Neuron (in vitro differentiated cells): ENCODE measurements around the gene LOX.

ENCODE experiments used
- H2AFZ ChIP-seq: one replicate; pipeline ENCODE4 v1.6.1; 2013; ENCODE audit warnings: low read depth, mild to moderate bottlenecking, inconsistent platforms, low read length, moderate library complexity
- H3K27me3 ChIP-seq: one replicate; pipeline ENCODE4 v1.6.1; 2013; ENCODE audit warnings: low read length; ENCODE audit not compliant: insufficient read depth
- H3K36me3 ChIP-seq: one replicate; pipeline ENCODE4 v1.6.1; 2013; ENCODE audit warnings: low read length; ENCODE audit not compliant: insufficient read depth
- H3K4me1 ChIP-seq: one replicate; pipeline ENCODE4 v1.6.1; 2013; ENCODE audit warnings: low read length; ENCODE audit not compliant: insufficient read depth
- H3K4me3 ChIP-seq: 2 replicates; pipeline ENCODE4 v1.5.1; 2013; ENCODE audit warnings: mild to moderate bottlenecking, low read length, moderate library complexity
- H3K9me3 ChIP-seq: one replicate; pipeline ENCODE4 v1.6.1; 2013; ENCODE audit warnings: low read length

The LOX gene, protein sequence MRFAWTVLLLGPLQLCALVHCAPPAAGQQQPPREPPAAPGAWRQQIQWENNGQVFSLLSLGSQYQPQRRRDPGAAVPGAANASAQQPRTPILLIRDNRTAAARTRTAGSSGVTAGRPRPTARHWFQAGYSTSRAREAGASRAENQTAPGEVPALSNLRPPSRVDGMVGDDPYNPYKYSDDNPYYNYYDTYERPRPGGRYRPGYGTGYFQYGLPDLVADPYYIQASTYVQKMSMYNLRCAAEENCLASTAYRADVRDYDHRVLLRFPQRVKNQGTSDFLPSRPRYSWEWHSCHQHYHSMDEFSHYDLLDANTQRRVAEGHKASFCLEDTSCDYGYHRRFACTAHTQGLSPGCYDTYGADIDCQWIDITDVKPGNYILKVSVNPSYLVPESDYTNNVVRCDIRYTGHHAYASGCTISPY

DNA sequence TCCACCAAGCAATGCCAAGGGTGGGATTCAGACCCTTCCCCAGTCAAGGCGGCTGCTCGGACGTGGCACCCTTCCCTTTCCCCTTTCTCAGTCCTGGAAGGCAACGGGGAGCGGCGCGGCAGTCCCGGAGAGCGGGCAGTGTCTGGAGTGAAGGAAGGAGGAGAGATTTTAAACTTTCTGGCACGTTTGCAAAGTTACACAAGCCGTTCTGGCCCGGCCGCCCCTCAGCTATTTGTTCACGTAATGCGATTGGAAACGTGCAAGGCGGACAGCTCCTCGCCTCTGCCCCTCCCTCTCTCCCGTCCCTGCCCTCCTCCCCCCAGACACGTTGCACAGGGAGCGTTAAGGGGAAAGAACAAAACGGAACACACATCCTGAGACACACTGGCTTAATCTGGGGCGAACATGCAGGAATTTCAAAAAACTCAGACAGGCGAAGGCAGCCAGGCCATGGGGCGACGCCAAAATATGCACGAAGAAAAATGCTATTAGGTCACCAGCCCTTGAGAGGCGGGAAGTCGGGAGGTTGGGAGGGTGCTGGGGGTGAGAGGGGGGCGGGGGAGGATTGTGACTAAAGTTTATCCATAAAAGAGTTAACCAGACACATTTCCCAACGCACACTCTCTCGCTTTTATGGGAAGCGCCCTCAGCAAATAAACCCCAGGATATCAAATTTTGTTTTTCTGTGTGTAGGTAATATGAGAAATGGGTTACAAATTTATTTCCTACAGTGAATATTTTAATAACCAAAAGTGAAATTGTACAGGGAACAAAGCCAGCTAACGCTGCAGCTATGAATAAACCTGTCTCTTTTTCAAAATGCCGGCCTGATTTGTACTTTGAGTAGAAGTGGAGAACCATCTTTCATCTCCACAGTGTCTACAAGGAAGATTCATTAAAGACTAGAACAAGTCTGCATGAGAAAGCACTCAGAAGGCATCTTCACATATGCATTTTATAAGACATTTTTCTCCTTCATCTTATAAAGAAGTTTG lies at the start of gene LOX:
Gene LOX (minus strand): TSS at position 144 of the 995 bp plus-strand sequence. CDS start 274 bp downstream, outside the sequence.
- no peaks in the 10 kb centered on the region for H3K36me3 ChIP-seq
- no peaks in the 10 kb centered on the region for H3K27me3 ChIP-seq
- no peaks in the 10 kb centered on the region for H3K9me3 ChIP-seq
- peaks cover 2% of the 10 kb centered on the region for H3K4me1 ChIP-seq
- peak within 1 kb of the TSS; percentile 55 for H3K4me3 ChIP-seq
- H2AFZ ChIP-seq = peak within 1 kb of the TSS; percentile 99

GRCh38 chr5:122126756-122127321 lies 48.8 kb upstream of the LOX start:
- Histone ChIP-seq H3K27me3 (no peaks in the 10 kb centered on the region), H3K4me3 (no peak overlapping the region), H3K9me3 (no peaks in the 10 kb centered on the region), H2AFZ (peak overlapping the region; percentile 15), H3K36me3 (no peaks in the 10 kb centered on the region), H3K4me1 (peaks cover 15% of the 10 kb centered on the region)

GRCh38 chr5:122126177-122126755 lies 48.2 kb upstream of the LOX start:
- H3K4me3 ChIP-seq = no peak overlapping the region
- H3K9me3 ChIP-seq = no peaks in the 10 kb centered on the region
- no peaks in the 10 kb centered on the region for H3K27me3 ChIP-seq
- H2AFZ ChIP-seq = no peak overlapping the region
- H3K4me1 ChIP-seq = peaks cover 15% of the 10 kb centered on the region
- H3K36me3 ChIP-seq = no peaks in the 10 kb centered on the region

GRCh38 chr5:122124766-122125165 lies 46.7 kb upstream of the LOX start:
- no peaks in the 10 kb centered on the region for H3K9me3 ChIP-seq
- H3K4me3 ChIP-seq = no peak overlapping the region
- no peaks in the 10 kb centered on the region for H3K27me3 ChIP-seq
- no peak overlapping the region for H2AFZ ChIP-seq
- peaks cover 11% of the 10 kb centered on the region for H3K4me1 ChIP-seq
- no peaks in the 10 kb centered on the region for H3K36me3 ChIP-seq

DNA sequence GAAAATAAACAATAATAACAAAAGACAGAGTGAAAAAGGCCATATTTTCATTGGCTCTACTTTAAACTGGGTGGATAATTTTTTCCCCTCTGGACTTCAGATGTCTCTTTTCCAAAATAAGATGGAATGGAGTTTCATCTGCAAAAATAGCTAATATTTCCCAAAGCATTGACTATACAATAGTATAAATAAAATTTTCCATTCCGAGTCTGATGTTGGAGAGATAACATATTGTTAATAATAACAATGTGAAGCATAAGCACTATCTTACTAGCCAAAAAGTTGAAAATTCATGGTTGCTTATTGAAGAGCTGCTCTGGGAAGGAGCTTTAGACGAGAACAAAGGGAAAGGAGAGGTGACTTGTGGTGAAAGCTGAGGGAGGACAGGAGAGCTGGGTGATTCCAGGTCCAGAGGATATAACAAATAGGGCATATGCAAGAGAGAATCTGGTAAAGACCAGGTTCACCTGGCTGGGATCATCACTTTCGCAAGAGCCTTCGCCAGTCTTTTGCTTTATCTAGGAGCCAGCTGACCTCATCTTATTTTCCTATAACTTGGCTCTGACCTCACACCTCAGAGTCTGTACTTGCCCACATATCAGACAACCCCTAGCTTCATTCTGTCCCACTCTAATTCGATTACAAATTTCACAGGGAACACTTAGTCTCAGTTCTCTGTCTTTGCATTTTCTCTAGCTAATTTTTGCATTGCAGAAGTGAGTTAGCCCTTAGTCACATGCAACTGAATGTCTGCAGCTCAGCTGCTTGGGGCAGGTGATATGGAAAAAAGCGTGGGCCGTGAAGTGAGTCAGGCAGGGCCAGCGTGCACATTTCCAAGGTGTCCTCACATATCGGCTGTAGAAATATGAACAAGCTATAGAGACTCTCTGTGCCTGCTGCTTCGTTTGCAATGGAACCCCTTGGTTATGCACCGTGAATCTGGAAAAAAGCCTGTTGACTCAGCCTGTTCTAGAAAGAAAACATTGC lies 43.7 kb upstream of the LOX start:
- Histone ChIP-seq H3K4me3 (no peak overlapping the region), H3K9me3 (no peaks in the 10 kb centered on the region), H3K27me3 (no peaks in the 10 kb centered on the region), H2AFZ (no peak overlapping the region), H3K4me1 (no peaks in the 10 kb centered on the region), H3K36me3 (no peaks in the 10 kb centered on the region)

GRCh38 chr5:122120957-122121356 lies 42.9 kb upstream of the LOX start:
- H3K27me3 ChIP-seq = no peaks in the 10 kb centered on the region
- H3K36me3 ChIP-seq = no peaks in the 10 kb centered on the region
- H3K4me1 ChIP-seq = no peaks in the 10 kb centered on the region
- H3K9me3 ChIP-seq = no peaks in the 10 kb centered on the region
- H3K4me3 ChIP-seq = no peak overlapping the region
- no peak overlapping the region for H2AFZ ChIP-seq

DNA sequence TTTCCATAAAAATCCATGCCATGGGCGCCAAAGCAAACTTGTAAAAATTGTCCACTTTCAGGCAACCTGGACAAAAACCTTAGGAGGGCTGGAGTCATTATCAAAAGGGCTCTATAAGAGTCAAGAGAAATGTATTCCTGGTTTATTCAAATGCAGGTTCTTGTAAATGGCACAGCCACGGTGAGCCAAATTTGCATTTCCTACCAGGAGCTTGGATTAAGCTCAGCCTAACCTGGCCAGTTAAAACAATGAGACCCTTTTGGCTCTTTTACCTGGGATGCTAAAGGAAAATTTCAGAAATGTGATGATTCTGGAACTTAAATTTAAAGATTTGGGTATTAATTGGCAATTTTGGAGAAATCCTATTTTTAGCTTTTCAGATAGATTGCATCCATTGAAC lies 42.4 kb upstream of the LOX start:
- Histone ChIP-seq H2AFZ (no peak overlapping the region), H3K27me3 (no peaks in the 10 kb centered on the region), H3K4me3 (no peak overlapping the region), H3K4me1 (no peaks in the 10 kb centered on the region), H3K9me3 (no peaks in the 10 kb centered on the region), H3K36me3 (no peaks in the 10 kb centered on the region)

DNA sequence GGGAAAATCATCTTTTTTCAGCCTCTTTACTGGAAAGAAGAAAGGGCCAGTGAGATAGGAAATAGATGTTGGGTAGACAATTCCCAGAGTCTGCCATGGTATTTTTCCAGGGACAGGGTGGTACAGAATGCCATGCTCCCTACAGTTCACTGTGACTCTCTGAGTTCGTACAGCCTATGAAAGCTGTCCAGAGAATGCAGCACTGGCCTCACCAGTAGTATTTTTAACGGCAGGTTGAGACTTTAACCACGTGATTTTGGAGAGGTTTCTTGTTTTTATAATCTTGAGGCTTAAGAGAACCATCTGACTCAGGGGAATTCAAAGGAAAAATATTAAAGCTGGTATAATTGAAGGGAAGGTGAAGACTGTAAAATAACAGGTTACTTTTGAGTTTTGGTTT lies 41.1 kb upstream of the LOX start:
- Histone ChIP-seq H3K27me3 (no peaks in the 10 kb centered on the region), H3K4me3 (no peak overlapping the region), H3K9me3 (no peaks in the 10 kb centered on the region), H3K36me3 (no peaks in the 10 kb centered on the region), H2AFZ (no peak overlapping the region), H3K4me1 (no peaks in the 10 kb centered on the region)

DNA sequence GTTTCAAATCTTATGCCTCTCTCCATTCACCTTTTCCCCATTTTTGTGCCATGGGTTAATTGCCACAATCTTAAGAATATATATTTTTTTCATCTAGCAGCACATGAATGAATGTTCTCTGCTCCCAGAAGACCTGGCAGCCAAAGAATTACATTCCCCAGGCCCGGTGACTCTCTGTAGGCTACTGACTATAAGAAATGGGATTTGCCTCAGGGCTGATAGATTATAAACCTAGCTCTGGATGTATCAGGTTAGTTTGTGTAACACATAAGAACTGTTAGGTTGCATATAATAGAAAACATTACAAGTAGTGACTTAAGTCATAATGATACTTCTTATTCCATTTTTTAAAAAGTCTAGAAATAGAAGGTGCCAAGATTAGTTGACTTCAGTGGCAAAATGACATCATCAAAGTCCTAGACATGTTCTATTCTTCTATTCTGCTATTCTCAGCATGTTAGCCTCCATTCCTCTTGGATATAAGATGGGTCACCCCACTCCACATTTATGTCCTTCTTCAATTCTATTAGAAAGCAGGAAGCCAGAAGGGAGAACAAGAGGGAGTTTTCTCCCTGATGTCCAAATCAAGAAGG lies 40.4 kb upstream of the LOX start:
- Histone ChIP-seq H2AFZ (no peak overlapping the region), H3K36me3 (no peaks in the 10 kb centered on the region), H3K4me3 (no peak overlapping the region), H3K4me1 (peaks cover under 1% of the 10 kb centered on the region), H3K9me3 (no peaks in the 10 kb centered on the region), H3K27me3 (no peaks in the 10 kb centered on the region)

DNA sequence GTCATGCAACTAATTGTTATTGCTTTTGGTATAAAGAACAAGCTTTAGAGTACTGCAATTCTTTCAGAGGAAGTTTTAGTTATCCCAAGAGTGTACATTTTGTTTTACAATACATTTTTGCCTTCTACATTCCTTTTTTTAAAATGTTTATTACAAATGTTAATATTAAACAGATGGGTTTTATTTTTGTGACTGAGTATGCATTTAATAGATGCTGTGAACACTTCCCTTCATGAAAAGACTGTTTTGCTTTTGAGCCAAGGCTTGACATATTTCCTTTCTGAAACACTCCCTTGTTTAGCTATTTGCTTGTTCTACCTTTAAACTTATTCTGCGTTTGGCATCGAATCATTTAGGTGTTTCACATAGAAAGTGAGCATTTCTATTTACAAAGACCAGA lies 36.4 kb upstream of the LOX start:
- H2AFZ ChIP-seq = no peak overlapping the region

GRCh38 chr5:122112733-122113558 lies 34.9 kb upstream of the LOX start:
- Histone ChIP-seq H3K27me3 (no peaks in the 10 kb centered on the region), H3K4me3 (no peak overlapping the region), H2AFZ (no peak overlapping the region), H3K4me1 (peaks cover 10% of the 10 kb centered on the region), H3K9me3 (no peaks in the 10 kb centered on the region), H3K36me3 (no peaks in the 10 kb centered on the region)

More for the DNA sequence above, 36.4 kb upstream of the LOX start:
- Histone ChIP-seq H3K9me3 (no peaks in the 10 kb centered on the region), H3K4me1 (peaks cover 10% of the 10 kb centered on the region), H3K27me3 (no peaks in the 10 kb centered on the region), H3K36me3 (no peaks in the 10 kb centered on the region), H3K4me3 (no peak overlapping the region)
